ENCODE results near the gene KCNN2.

KCNN2 gene

GRCh38 chr5:114500756-114501155 lies 138.9 kb downstream of the KCNN2 start:
- no peak for DNase-seq (ENCODE audit: low read depth, low spot score)

- DNase-seq (ENCODE audit: low read depth, low spot score) = no peak
Measured at GRCh38 chr5:114504560-114504959, 142.7 kb downstream of the KCNN2 start.

GRCh38 chr5:114524221-114524620 lies 162.4 kb downstream of the KCNN2 start:
- DNase-seq (ENCODE audit: low read depth, low spot score) = no peak

GRCh38 chr5:114544561-114544960 lies 182.7 kb downstream of the KCNN2 start:
- DNase-seq (ENCODE audit: low read depth, low spot score) = peak; percentile 74
